Thyroid gland (tissue), 4 donors: Measurements from ENCODE around the gene LRRC4. TPM values are rescaled to one million over a fixed set of nuclear protein-coding genes. Genes with fewer than 3 reads are reported as not detected.

ENCODE experiments used
- DNase-seq, 2 donors: peaks; one replicate each; pipeline ENCODE4 v3.0.0-alpha.2; 2019
- H3K27ac ChIP-seq, 3 donors: fragments of 200-600 bp; sonication (generic); 1 replicate in 2 of 3; 2 replicates in 1 of 3; pipeline ENCODE4 v1.5.1; 2016 to 2019; ENCODE audit warnings: mild to moderate bottlenecking in 1 of 3, moderate library complexity in 1 of 3
- H3K27me3 ChIP-seq: fragments of 200-600 bp; sonication (generic); one replicate; pipeline ENCODE4 v1.5.1; 2019
- H3K36me3 ChIP-seq, 2 donors: fragments of 200-600 bp; sonication (generic); one replicate each; pipeline ENCODE4 v1.5.1; 2016 to 2019
- H3K4me1 ChIP-seq, 2 donors: fragments of 200-600 bp; sonication (generic); one replicate each; pipeline ENCODE4 v1.5.1; 2017 to 2019
- H3K4me3 ChIP-seq, 3 donors: fragments of 200-600 bp; sonication (generic); replicated peaks in 1 of 3; 1 replicate in 2 of 3; 2 replicates in 1 of 3; pipeline ENCODE4 v1.5.1; 2016; ENCODE audit warnings: mild to moderate bottlenecking in 1 of 3
- H3K9me3 ChIP-seq: fragments of 200-600 bp; sonication (generic); one replicate; pipeline ENCODE4 v1.5.1; 2017
- CTCF ChIP-seq, 6 experiments: fragments of 200-600 bp in 3 of 6; fragments of 450-650 bp in 3 of 6; sonication (generic) in 3 of 6; IDR thresholded peaks; one replicate each; pipeline ENCODE4 v1.5.1; 2016 to 2019; ENCODE audit warnings: antibody characterized with exemption in 6 of 6, mild to moderate bottlenecking in 2 of 6, inconsistent platforms in 1 of 6, moderate library complexity in 1 of 6
- POLR2A ChIP-seq, 2 donors: fragments of 450-650 bp; IDR thresholded peaks; one replicate each; pipeline ENCODE4 v1.6.1; 2017; ENCODE audit warnings: antibody characterized with exemption in 2 of 2, mild to moderate bottlenecking in 2 of 2, moderate library complexity in 1 of 2
- WGBS, 2 donors: methylation state at CpG; one replicate each; pipeline ENCODE4 v1.1.5; 2017; 5-methylcytosine and 5-hydroxymethylcytosine counted together
- intact Hi-C: fragments of 100-400 bp; cut with DNase I; formaldehyde crosslinking; loops from one replicate; pipeline ENCODE4 v1.15.1; 2023
- total RNA-seq, 4 donors: library from RNA; depleted of rRNA; stranded (reverse); fragments of >200 nt; gene quantifications; one replicate each; pipeline ENCODE4 v1.2.3, GENCODE V29; 2016

The LRRC4 gene
- total RNA-seq, 4 donors from 2014 or later, result 0.39 to 3.7 (median 0.95) TPM

- TF ChIP-seq CTCF (IDR thresholded peaks at IDR 0.05) (no peak), POLR2A (IDR thresholded peaks at IDR 0.05) (no peak)
- intact Hi-C loops, result no loop called here
These were observed 12.8 kb upstream of the LRRC4 start for GRCh38 chr7:128044064-128044463.

GRCh38 chr7:128042012-128042411, 10.8 kb upstream of the LRRC4 start:
- no peak for TF ChIP-seq POLR2A (IDR thresholded peaks at IDR 0.05)
- no peak for TF ChIP-seq CTCF (IDR thresholded peaks at IDR 0.05)
- intact Hi-C loops, result no loop called here
- H3K4me3 ChIP-seq, result no peak overlapping the region
- no peaks in the 10 kb centered on the region for H3K9me3 ChIP-seq
- DNase-seq, result no peak
- H3K4me1 ChIP-seq, result no peaks in the 10 kb centered on the region
- no peaks in the 10 kb centered on the region for H3K36me3 ChIP-seq
- H3K27ac ChIP-seq, result no peak overlapping the region
- H3K27me3 ChIP-seq, result no peaks in the 10 kb centered on the region
- 83 to 100% methylated on average over 2 of the region's 2 CpGs for WGBS, 2 donors

More at GRCh38 chr7:128044064-128044463, 12.8 kb upstream of the LRRC4 start:
- Histone ChIP-seq H3K36me3 (no peaks in the 10 kb centered on the region), H3K27me3 (no peaks in the 10 kb centered on the region), H3K27ac (no peak overlapping the region), H3K4me1 (no peaks in the 10 kb centered on the region), H3K4me3 (no peak overlapping the region), H3K9me3 (no peaks in the 10 kb centered on the region)
- 84 to 88% methylated on average over 5 of the region's 5 CpGs for WGBS, 2 donors
- no peak for DNase-seq

- H3K27me3 ChIP-seq, result no peaks in the 10 kb centered on the region
- no peak for TF ChIP-seq POLR2A (IDR thresholded peaks at IDR 0.05)
- TF ChIP-seq CTCF (IDR thresholded peaks at IDR 0.05), result no peak
- intact Hi-C loops, result no loop called here
- no peaks in the 10 kb centered on the region for H3K36me3 ChIP-seq
- H3K4me1 ChIP-seq, result no peaks in the 10 kb centered on the region
- H3K9me3 ChIP-seq, result no peaks in the 10 kb centered on the region
- 73 to 75% methylated on average over 7 of the region's 7 CpGs for WGBS, 2 donors
- DNase-seq, result no peak
- no peak overlapping the region for H3K4me3 ChIP-seq
- H3K27ac ChIP-seq, result no peak overlapping the region
These were observed 10.0 kb upstream of the LRRC4 start for GRCh38 chr7:128041203-128041602.

- no peaks in the 10 kb centered on the region for H3K36me3 ChIP-seq
- 92 to 94% methylated on average over 3 of the region's 3 CpGs for WGBS, 2 donors
- no peak overlapping the region for H3K4me3 ChIP-seq
- H3K27ac ChIP-seq, result no peak overlapping the region
- H3K27me3 ChIP-seq, result no peaks in the 10 kb centered on the region
- no peaks in the 10 kb centered on the region for H3K4me1 ChIP-seq
- no peak for TF ChIP-seq CTCF (IDR thresholded peaks at IDR 0.05)
- no peak for TF ChIP-seq POLR2A (IDR thresholded peaks at IDR 0.05)
- no peak for DNase-seq
- intact Hi-C loops, result no loop called here
- H3K9me3 ChIP-seq, result no peaks in the 10 kb centered on the region
These were observed 9.0 kb upstream of the LRRC4 start for GRCh38 chr7:128040205-128040604.

- intact Hi-C loops, result no loop called here
- DNase-seq, result no peak
- WGBS, 2 donors, result 99 to 100% methylated on average over 4 of the region's 4 CpGs
- H3K27me3 ChIP-seq, result no peaks in the 10 kb centered on the region
- no peak overlapping the region for H3K27ac ChIP-seq
- no peaks in the 10 kb centered on the region for H3K4me1 ChIP-seq
- no peak overlapping the region for H3K4me3 ChIP-seq
- TF ChIP-seq CTCF (IDR thresholded peaks at IDR 0.05) (no peak), POLR2A (IDR thresholded peaks at IDR 0.05) (no peak)
- no peaks in the 10 kb centered on the region for H3K9me3 ChIP-seq
- H3K36me3 ChIP-seq, result no peaks in the 10 kb centered on the region
These were observed 8.3 kb upstream of the LRRC4 start for GRCh38 chr7:128039544-128039953.
